GM18517 (cell line): ENCODE results near the gene CRBN.

ENCODE experiments used
- ATAC-seq: cut with Tn5 transposase; IDR thresholded peaks from one replicate; pipeline ENCODE4 v1.9.1; 2021; ENCODE audit warnings: mild to moderate bottlenecking, moderate library complexity; ENCODE audit not compliant: unreplicated experiment

Gene CRBN

GRCh38 chr3:3172627-3173026, 6.9 kb downstream of the CRBN start:
- no peak for ATAC-seq

- no peak for ATAC-seq
Measured at GRCh38 chr3:3170998-3171397, 8.5 kb downstream of the CRBN start.

GRCh38 chr3:3165650-3166049, 13.8 kb downstream of the CRBN start:
- ATAC-seq: no peak

GRCh38 chr3:3165241-3165640, 14.2 kb downstream of the CRBN start:
- no peak for ATAC-seq

- ATAC-seq: no peak
Measured at GRCh38 chr3:3160826-3161225, 18.7 kb downstream of the CRBN start.

- ATAC-seq: no peak
Measured at GRCh38 chr3:3157484-3157883, 22.0 kb downstream of the CRBN start.

- no peak for ATAC-seq
Measured at GRCh38 chr3:3154879-3155610, 24.4 kb downstream of the CRBN start.

GRCh38 chr3:3151513-3151912, 28.0 kb downstream of the CRBN start:
- ATAC-seq: no peak

GRCh38 chr3:3149560-3149959, 29.9 kb downstream of the CRBN start:
- ATAC-seq: no peak

- ATAC-seq: no peak
Measured at GRCh38 chr3:3145831-3146230, 33.7 kb downstream of the CRBN start.

GRCh38 chr3:3141939-3142338, 37.6 kb downstream of the CRBN start:
- no peak for ATAC-seq

GRCh38 chr3:3137526-3137925, 42.0 kb downstream of the CRBN start:
- no peak for ATAC-seq

- no peak for ATAC-seq
Measured at GRCh38 chr3:3134750-3135448, 44.6 kb downstream of the CRBN start.

GRCh38 chr3:3133500-3133899, 46.0 kb downstream of the CRBN start:
- no peak for ATAC-seq

- no peak for ATAC-seq
Measured at GRCh38 chr3:3129579-3129978, 49.9 kb downstream of the CRBN start.

- no peak for ATAC-seq
Measured at GRCh38 chr3:3127432-3128010, 52.0 kb downstream of the CRBN start.

- peak; percentile 88 for ATAC-seq
Measured at GRCh38 chr3:3126477-3127431, 52.7 kb downstream of the CRBN start, which contains the start of gene TRNT1. TSS of gene TRNT1 (plus strand) at chr3:3126940. CDS start at chr3:3129041, 2,101 bp downstream.

- no peak for ATAC-seq
Measured at GRCh38 chr3:3125977-3126376, 53.5 kb downstream of the CRBN start.

- no peak for ATAC-seq
Measured at GRCh38 chr3:3119393-3119851, 60.1 kb downstream of the CRBN start.

- ATAC-seq: no peak
Measured at GRCh38 chr3:3117651-3118050, 61.8 kb downstream of the CRBN start.
